Dendritic cell treated with granulocyte-macrophage colony-stimulating factor and Interleukin-4, amounts not matched to agents 40 ng/mL and 50 ng/mL, for 4 days (primary cell): ENCODE measurements around the gene TMEM132E.

Source experiments
- H3K27ac Mint-ChIP-seq: one replicate; pipeline ENCODE4 v1.8.0; 2022; ENCODE audit warnings: mild to moderate bottlenecking, mixed read lengths
- H3K27me3 Mint-ChIP-seq: one replicate; pipeline ENCODE4 v1.8.0; 2022; ENCODE audit warnings: mild to moderate bottlenecking, mixed read lengths
- H3K36me3 Mint-ChIP-seq: one replicate; pipeline ENCODE4 v1.8.0; 2022; ENCODE audit warnings: low read depth, mixed read lengths
- H3K4me1 Mint-ChIP-seq: one replicate; pipeline ENCODE4 v1.8.0; 2022; ENCODE audit warnings: low read depth, mixed read lengths
- H3K4me3 Mint-ChIP-seq: one replicate; pipeline ENCODE4 v1.8.0; 2022; ENCODE audit warnings: mild to moderate bottlenecking, moderate library complexity, mixed read lengths
- H3K9me3 Mint-ChIP-seq: one replicate; pipeline ENCODE4 v1.8.0; 2022; ENCODE audit warnings: mixed read lengths
- intact Hi-C: fragments of 100-400 bp; cut with micrococcal nuclease; formaldehyde crosslinking; loops from one replicate; pipeline ENCODE4 v1.15.0; 2022

Gene TMEM132E

DNA sequence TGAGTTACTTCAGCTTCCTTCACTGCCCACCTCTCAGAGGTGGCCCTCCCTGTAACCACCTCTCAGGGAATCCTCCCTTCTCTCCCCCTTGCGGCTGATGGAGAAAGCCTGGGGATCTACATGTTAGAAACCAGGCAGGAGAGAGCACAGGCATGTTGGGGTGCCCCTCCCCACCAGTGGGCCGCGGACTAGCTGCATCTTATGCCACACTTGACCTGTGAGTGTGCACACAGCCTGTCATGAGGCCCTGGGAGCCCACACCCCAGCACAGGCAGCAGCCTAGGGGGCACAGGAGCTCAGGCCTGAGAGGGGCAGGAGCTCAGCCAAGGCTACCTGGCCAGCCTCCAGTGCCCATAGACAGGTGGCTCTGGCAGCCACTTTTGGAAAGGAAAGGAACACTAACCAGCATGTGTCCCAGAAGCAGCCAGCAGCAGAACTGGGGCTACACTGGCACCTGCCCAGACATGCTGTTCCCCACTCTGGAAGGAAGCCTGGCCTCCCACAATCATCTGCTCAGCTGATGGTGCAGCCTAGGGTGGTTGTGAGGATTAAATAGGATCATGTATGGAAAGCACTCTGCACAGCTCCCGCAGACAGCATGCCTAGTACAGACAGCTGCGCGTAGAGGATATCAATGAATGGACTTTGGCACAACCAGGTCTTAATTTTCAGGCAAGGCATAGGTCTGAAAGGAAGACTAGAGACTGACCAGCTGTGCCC lies 60.5 kb downstream of the TMEM132E start:
- no peaks in the 10 kb centered on the region for H3K4me1 Mint-ChIP-seq
- H3K4me3 Mint-ChIP-seq, result no peak overlapping the region
- no peak overlapping the region for H3K27ac Mint-ChIP-seq
- peaks cover 60% of the 10 kb centered on the region for H3K27me3 Mint-ChIP-seq
- intact Hi-C loops, result loop anchor here (2.0 kb wide), 1 partner anchor 97 kb away; no protein-coding TSS in a partner anchor
- H3K9me3 Mint-ChIP-seq, result no peaks in the 10 kb centered on the region
- no peaks in the 10 kb centered on the region for H3K36me3 Mint-ChIP-seq

DNA sequence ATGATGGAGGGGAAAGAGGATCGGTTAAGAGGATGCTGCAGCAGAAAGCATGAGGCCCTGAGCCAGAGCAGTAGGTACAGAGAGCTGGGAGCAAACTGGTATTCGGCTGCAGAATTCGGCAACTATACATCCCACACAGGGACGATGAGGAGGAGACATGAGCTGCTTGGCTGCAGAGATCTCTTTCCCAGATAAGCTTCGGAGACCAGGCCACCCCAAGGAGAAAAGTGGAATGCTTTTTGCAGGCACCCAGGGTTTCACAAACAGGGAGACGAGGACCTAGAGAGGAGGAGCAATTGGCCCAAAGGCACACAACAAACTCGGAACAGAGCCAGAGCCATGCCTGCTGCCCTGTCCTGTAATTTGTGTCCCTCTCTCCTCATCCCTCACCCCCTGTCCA lies 62.0 kb downstream of the TMEM132E start:
- intact Hi-C loops, result no loop called here
- H3K27me3 Mint-ChIP-seq, result peaks cover 57% of the 10 kb centered on the region
- H3K4me1 Mint-ChIP-seq, result no peaks in the 10 kb centered on the region
- H3K27ac Mint-ChIP-seq, result no peak overlapping the region
- no peaks in the 10 kb centered on the region for H3K36me3 Mint-ChIP-seq
- no peaks in the 10 kb centered on the region for H3K9me3 Mint-ChIP-seq
- no peak overlapping the region for H3K4me3 Mint-ChIP-seq

DNA sequence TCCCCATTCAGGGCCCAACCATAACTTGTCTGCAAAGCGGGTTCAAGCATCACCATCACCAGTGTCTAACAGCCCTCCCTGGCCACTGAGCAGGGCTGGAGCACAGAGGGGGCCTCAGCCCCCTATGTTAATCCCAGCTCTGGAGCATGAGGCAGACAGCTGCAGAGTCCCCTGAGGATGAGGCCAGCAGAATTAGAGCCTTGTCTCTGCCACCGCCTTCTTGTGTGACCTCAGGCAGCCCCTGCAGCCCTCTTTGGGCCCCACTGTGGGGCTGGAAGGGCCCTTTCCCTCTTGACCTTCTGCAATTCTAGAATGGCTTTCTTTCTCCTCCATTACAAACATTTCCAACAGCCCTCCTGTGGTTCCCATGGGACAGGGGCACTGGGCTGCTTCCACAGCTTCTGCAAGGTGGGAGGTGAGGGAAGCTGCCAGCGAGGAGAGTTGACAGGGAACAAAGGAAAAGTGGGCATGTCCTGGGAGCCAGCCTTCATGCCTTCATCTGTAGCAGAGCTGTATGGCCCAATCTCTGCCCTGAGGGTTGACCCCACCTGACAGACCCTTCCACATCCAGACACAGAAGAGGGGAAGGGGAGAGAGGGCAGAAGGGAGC lies 65.7 kb downstream of the TMEM132E start:
- Mint-ChIP-seq H3K27me3 (peaks cover 24% of the 10 kb centered on the region), H3K4me3 (no peak overlapping the region), H3K36me3 (no peaks in the 10 kb centered on the region), H3K4me1 (no peaks in the 10 kb centered on the region), H3K9me3 (no peaks in the 10 kb centered on the region), H3K27ac (no peak overlapping the region)
- intact Hi-C loops, result no loop called here

DNA sequence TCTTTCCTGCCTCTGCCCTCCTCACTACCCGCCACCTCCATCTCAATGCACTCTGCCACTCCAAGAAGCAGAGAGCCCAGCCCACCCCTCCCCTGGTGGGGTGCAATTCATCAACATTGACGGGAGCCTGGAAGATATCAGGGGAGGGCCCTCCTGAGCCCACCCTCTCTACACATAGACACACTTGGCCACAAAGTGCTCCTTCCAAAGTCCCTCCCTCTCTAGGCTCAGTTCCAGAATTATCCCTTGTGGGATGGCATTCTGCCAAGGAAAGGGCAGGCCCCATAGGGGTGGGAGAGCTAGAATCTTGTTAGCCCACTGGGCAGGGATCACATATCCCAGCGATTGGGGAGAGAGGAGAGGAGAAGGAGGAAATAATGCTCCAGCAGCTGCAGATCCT lies 66.2 kb downstream of the TMEM132E start:
- Mint-ChIP-seq H3K4me1 (no peaks in the 10 kb centered on the region), H3K36me3 (no peaks in the 10 kb centered on the region), H3K4me3 (no peak overlapping the region), H3K27ac (no peak overlapping the region), H3K27me3 (peaks cover 24% of the 10 kb centered on the region), H3K9me3 (no peaks in the 10 kb centered on the region)
- intact Hi-C loops, result no loop called here

DNA sequence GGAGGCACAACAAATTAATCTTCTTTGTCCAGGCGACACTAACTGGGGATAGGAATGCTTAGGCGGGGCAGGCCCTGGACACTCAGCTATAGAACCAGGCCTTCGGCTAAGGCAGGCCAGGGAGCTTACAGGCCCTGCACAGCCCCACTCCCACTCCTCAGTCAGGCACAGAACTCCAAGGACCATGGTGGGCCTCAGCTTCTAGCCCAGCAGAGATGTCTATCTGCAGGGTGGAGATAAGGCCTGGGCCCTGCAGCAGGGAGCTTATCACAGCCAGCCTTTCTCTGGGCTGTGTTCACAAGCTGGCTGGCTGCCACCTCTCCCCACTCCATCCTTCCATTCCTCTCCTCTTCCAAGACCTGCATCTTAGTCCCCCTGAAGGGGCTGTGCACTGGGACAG lies 68.1 kb downstream of the TMEM132E start:
- H3K9me3 Mint-ChIP-seq, result no peaks in the 10 kb centered on the region
- H3K4me1 Mint-ChIP-seq, result no peaks in the 10 kb centered on the region
- no peak overlapping the region for H3K27ac Mint-ChIP-seq
- no peaks in the 10 kb centered on the region for H3K36me3 Mint-ChIP-seq
- peaks cover 25% of the 10 kb centered on the region for H3K27me3 Mint-ChIP-seq
- intact Hi-C loops, result no loop called here
- H3K4me3 Mint-ChIP-seq, result no peak overlapping the region

DNA sequence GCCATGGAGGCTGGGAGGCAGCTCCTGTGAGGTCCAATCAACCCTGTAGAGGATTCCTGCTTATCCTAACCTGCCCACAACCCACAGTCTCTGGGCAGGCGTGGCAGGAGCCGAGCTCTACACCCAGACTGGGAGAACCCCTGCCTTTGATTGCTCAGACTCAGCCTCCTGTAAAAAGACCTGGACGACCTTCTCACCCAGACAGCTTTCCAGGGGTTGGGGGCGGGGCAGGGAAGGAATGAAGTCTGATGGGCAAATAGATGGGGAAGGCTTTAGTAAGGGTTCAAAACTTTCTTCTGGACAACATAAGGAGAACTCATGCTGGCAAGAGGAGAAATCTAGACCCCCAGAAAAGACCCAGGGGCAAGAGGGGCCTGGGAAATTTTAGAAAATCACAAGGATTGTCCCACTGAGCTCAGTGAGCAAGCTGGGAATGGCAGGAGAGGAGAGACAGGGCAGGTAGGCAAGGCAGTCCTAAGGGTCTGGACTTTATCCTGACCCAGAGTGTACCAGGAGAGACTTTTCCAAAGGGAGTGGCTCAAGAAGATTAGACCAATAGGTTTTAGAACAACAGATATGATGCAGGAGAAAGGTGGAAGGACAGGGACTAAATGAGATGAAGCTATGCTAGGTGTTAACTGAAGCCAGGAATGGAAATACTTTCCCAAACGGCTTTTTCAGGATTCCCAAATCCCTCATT lies 70.8 kb downstream of the TMEM132E start:
- Mint-ChIP-seq H3K4me3 (no peak overlapping the region), H3K27ac (no peak overlapping the region), H3K4me1 (no peaks in the 10 kb centered on the region), H3K36me3 (no peaks in the 10 kb centered on the region), H3K9me3 (no peaks in the 10 kb centered on the region), H3K27me3 (peaks cover 22% of the 10 kb centered on the region)
- intact Hi-C loops, result no loop called here

DNA sequence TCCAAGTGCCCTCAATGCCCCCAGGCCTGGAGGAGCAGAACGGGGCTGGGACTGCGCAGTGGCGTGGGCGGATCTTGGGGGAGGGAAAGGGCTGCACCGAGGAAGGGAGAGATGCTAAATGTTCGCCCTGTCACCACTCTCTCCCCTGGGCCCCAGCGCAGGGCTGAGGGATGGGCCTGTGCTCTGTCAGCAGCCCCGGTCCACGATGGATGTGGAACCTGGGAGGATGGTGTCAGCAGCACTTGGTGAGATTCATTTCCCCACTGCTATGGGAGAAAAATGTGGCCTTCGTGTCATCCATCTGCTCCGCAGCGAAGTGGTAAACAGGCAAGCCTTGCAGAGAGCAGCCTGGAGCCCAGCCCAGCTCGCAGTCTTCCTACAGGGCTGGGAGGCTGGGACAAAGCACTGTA lies 72.0 kb downstream of the TMEM132E start:
- H3K4me1 Mint-ChIP-seq, result no peaks in the 10 kb centered on the region
- H3K27ac Mint-ChIP-seq, result no peak overlapping the region
- H3K27me3 Mint-ChIP-seq, result peaks cover 18% of the 10 kb centered on the region
- no peaks in the 10 kb centered on the region for H3K9me3 Mint-ChIP-seq
- H3K4me3 Mint-ChIP-seq, result no peak overlapping the region
- intact Hi-C loops, result no loop called here
- H3K36me3 Mint-ChIP-seq, result no peaks in the 10 kb centered on the region

DNA sequence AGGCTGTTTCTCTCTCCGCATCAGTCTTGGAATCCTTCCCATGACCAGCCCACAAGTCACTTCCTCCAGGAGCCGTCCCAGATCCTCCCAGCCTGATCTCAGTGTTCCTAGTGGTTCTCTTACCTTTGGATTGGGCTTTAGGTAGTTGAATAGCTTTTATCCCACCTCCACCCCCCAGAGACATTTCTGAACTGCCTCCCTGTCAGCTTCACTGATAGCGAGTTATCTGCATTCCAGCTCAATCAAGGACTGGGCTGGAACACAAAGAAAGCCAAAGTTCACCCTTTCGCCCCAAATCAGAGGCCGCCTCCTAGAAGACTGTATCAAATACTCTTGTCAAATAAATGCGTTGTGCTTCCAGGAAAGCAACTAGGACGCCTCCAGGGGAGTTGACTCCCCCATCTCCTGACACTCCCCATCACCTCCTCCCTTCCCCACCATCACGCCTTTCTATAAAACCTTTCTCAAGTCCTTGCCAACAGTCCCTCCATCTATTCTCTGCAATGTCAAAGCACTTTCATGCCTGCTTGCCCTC lies 72.7 kb downstream of the TMEM132E start:
- Mint-ChIP-seq H3K4me3 (no peak overlapping the region), H3K9me3 (no peaks in the 10 kb centered on the region), H3K36me3 (no peaks in the 10 kb centered on the region), H3K4me1 (no peaks in the 10 kb centered on the region), H3K27ac (no peak overlapping the region), H3K27me3 (peaks cover 18% of the 10 kb centered on the region)
- intact Hi-C loops, result no loop called here

DNA sequence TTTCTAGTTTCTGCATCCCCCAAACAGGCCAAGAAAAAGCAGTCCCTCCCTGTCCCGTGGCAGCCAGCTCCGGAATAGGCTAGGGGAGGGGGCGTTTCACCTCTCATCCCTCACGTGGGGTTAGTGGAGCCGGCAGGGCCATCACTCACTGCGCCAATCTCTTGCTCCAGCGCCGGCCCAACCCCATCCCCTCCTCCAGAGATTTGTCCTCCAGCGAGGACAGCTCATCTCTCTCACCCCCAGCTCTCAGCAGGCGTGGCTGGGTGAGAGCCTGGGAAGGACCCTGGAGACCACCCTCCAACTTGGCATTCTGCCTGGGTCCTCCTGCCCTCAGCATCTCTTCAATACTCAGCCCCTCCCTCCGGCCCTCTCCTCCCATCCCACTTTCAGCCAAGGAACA lies 74.1 kb downstream of the TMEM132E start:
- intact Hi-C loops, result no loop called here
- H3K4me1 Mint-ChIP-seq, result no peaks in the 10 kb centered on the region
- H3K4me3 Mint-ChIP-seq, result no peak overlapping the region
- peaks cover 18% of the 10 kb centered on the region for H3K27me3 Mint-ChIP-seq
- no peaks in the 10 kb centered on the region for H3K36me3 Mint-ChIP-seq
- no peak overlapping the region for H3K27ac Mint-ChIP-seq
- no peaks in the 10 kb centered on the region for H3K9me3 Mint-ChIP-seq

DNA sequence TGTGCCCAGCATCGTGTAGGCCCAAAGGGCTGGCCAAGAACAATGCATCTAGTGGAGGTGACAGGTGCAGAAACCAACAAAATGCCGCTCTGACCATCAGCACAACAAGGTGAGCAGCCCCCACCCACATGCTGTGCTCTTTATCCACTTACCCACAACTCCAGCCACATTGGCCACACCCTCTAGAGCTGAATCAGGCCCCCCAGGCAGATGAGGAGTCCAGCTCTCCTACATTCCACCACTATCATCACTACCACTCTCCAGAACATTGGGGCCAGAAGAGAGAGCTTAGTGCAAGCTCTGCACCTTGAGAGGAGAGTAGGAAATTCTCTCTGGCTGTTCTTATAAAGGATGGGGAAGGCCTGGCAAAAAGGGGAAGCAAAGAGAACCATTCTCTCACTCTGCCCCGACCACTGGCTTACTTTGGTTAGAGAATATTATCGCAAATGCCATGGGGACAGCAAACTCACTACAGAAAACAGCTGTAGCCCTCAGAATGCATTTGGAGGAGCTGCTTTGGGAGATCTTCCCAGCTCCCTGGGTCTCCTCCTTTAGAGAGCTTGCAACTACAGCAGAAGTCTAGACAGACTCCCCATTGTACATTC lies 75.0 kb downstream of the TMEM132E start:
- intact Hi-C loops, result no loop called here
- Mint-ChIP-seq H3K27ac (no peak overlapping the region), H3K27me3 (peaks cover 16% of the 10 kb centered on the region)

DNA sequence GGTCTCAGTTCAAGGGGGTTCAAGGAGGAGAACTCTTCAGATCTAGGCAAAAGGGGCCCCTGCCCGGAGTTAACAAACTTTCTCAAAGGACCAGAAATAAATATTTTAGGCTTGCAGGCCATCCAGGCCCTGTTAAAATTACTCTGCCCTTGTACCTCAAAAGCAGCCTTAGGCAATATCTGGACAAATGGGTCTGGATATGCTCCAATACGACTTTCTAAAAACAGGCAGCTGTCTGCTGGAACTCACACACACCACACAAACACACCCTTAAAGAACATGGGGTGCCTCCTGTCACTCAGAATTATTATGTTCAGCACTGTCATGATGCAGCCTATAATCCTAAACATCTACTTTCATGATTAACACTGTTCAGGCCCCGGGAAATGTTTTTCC lies 75.5 kb downstream of the TMEM132E start:
- H3K4me1 Mint-ChIP-seq, result no peaks in the 10 kb centered on the region
- H3K27ac Mint-ChIP-seq, result no peak overlapping the region
- intact Hi-C loops, result no loop called here
- H3K36me3 Mint-ChIP-seq, result no peaks in the 10 kb centered on the region
- H3K27me3 Mint-ChIP-seq, result peaks cover 17% of the 10 kb centered on the region
- H3K9me3 Mint-ChIP-seq, result no peaks in the 10 kb centered on the region
- H3K4me3 Mint-ChIP-seq, result no peak overlapping the region

More for the DNA sequence above, 75.0 kb downstream of the TMEM132E start:
- H3K36me3 Mint-ChIP-seq, result no peaks in the 10 kb centered on the region
- H3K4me3 Mint-ChIP-seq, result no peak overlapping the region
- H3K9me3 Mint-ChIP-seq, result no peaks in the 10 kb centered on the region
- no peaks in the 10 kb centered on the region for H3K4me1 Mint-ChIP-seq

DNA sequence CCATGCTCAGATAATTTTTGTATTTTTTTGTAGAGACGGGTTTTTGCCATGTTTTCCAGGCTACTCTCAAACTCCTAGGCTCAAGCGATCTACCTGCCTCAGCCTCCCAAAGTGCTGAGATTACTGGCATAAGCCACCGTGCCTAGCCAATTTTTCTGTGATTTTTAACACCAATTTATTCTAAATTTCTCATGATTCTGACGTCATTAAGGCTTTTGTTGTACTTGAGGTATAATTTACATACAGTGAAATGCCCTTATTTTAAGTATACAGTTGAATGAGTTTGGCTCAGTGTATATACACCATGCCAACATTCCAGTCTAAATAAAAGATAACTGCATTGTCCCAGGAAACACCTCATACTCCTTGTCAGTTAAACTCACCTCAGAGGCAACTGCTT lies 77.4 kb downstream of the TMEM132E start:
- Mint-ChIP-seq H3K9me3 (no peaks in the 10 kb centered on the region), H3K36me3 (no peaks in the 10 kb centered on the region), H3K27me3 (peaks cover 17% of the 10 kb centered on the region), H3K27ac (no peak overlapping the region), H3K4me1 (no peaks in the 10 kb centered on the region), H3K4me3 (no peak overlapping the region)
- intact Hi-C loops, result no loop called here

DNA sequence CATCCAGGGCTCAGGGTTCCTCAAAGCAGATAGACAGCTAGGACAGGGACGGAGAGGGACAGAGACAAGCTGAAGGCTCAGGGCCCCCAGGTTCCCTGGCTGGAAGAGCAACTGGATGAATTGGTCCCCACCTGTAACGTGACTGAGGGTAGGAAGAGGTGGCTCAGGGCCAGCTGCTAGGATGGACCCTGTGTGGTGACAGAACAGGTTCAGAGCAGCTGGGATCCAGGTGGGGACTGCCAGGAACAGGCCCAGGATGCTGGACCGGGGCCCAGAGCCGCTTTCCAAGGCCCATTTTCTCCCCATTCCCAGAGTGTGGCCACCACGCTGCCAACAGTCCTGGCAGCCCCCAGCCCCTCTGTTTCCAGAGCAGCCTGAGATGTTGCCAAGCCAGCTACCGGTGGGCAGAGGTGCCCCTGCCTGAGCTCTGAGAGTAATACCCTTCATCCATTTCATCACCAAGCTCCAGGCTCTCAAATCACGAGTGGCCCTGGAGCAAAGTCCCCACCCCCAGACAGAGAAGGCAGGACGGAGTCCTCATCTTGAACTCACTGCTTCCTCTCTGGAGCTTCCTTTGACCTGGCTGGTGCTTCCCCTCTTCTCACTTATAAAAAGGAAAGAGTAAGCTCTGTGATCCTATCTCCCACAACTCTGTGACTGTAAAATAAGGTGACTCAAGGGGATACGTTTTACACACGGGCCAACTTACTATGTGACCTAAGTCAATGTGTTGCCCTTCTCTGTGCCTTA lies 79.6 kb downstream of the TMEM132E start:
- Mint-ChIP-seq H3K4me3 (no peak overlapping the region), H3K4me1 (no peaks in the 10 kb centered on the region), H3K36me3 (no peaks in the 10 kb centered on the region), H3K27me3 (peaks cover 5% of the 10 kb centered on the region), H3K27ac (no peak overlapping the region), H3K9me3 (no peaks in the 10 kb centered on the region)
- intact Hi-C loops, result no loop called here
